Measurements from ENCODE around the gene KDM4B.

KDM4B gene

DNA sequence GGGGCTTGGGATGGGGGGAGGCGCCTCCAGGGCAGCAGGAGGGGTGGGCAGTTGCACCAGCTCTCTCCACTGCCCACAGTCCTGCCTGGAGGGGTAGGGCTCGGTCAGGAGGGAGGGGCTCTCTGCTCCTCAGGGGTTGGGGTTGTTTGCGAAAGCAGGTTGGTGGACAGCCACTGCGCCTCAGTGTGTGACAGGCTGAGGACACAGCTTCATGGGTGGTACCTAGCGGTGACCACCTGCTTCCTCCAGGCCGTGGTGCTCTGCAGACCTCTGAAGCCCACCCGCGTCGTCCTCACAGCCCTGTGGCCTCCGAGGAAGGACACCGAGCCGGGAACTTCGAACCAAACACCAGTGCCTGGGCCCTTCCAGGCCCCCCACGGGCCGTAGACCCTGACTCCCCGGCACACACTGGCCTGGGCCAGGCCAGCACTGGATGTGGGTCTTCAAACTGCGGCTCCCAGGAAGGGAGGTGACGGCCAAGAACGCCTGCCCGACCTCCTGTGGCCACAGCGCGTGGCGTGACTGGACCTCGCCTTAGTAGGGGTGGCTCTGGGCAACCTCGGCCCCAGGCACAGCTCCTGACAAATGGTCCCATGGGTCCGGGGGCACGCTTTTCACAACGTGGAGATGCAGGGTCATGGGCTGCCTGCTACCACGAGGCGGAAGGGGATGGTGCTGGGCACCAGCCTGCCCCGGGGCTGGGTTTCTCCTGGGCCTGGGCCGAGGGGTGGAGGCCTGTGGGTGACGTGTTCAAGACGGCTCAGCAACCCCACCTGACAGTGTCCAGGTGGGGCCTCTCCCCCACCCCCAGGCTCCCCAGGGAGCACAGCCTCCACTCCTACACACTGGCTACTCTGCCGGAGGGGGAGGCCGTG lies 173.2 kb downstream of the KDM4B start:
- DNase-seq: no peak

DNA sequence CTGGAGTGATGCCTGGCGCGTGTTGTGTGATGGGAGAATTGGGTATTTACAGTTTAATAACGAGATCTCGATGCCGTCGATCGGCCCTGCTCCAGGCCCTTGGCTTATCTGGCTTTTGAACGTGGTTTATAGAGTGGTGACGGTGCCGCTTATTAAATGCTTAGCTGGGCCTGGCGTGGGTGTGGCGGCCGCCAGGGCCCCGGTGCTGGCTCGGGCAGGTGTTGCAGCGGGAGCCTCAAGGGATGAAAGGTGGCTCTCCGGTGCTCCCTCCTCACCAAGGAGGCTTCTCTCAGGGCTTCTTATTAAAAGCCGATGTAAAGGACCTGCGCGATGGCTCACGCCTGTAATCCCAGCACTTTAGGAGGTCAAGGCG lies 173.8 kb downstream of the KDM4B start:
- no peak for DNase-seq

DNA sequence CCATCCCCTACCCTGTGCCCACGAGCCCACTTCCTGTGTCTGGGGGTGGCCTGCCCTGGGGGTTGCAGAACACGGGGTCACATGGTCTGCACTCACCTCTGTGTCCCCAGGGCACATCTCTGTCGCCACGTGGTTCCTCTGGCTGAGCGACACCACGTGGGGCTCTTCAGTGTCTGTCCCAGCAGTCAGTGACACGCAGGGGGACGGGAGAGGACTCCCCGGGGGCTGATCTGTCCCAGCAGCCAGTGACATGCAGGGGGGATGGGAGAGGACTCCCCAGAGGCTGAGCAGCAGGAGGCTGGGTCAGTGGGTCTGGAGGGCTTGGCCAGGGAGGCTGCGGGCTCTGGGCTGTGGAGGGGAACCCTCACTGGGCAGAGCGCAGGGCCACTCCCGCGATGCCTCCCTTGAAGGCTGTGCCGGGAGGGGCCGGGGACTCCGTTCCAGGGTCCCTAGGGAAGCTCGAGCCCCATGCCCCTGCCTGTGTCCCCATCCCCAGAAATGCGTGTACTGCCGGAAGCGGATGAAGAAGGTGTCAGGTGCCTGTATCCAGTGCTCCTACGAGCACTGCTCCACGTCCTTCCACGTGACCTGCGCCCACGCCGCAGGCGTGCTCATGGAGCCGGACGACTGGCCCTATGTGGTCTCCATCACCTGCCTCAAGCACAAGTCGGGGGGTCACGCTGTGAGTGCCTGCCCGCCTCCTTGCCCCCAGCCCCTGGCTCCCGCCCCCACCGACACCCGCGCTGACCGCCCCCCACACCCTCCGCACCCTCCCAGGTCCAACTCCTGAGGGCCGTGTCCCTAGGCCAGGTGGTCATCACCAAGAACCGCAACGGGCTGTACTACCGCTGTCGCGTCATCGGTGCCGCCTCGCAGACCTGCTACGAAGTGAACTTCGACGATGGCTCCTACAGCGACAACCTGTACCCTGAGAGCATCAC lies 174.8 kb downstream of the KDM4B start:
- DNase-seq: no peak

DNA sequence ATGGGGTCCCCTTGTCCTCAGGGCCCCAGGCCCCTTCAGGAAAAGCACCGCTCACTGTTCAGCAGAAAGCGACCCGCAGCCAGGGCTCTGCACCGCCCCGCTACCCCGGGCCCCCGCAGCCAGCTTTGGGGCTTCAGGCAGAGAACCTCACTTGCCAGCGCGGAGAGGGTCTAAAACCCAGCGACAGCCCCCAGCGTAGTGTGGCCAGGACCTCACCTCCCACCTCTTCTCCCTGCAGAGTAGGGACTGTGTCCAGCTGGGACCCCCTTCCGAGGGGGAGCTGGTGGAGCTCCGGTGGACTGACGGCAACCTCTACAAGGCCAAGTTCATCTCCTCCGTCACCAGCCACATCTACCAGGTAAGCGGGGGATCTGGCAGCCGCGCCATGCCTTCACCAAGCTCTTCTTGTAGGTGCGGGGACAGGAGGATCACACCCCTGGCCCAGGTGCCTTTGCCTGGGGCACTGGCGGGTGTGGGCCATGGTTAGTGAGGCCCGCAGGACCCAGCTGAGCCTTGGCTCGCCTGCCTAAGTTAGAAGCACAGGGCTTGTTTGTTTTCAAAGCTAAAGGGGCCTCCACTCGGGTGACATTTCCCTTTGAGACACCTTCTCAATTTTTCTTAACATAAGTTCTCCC lies 175.7 kb downstream of the KDM4B start:
- no peak for DNase-seq

DNA sequence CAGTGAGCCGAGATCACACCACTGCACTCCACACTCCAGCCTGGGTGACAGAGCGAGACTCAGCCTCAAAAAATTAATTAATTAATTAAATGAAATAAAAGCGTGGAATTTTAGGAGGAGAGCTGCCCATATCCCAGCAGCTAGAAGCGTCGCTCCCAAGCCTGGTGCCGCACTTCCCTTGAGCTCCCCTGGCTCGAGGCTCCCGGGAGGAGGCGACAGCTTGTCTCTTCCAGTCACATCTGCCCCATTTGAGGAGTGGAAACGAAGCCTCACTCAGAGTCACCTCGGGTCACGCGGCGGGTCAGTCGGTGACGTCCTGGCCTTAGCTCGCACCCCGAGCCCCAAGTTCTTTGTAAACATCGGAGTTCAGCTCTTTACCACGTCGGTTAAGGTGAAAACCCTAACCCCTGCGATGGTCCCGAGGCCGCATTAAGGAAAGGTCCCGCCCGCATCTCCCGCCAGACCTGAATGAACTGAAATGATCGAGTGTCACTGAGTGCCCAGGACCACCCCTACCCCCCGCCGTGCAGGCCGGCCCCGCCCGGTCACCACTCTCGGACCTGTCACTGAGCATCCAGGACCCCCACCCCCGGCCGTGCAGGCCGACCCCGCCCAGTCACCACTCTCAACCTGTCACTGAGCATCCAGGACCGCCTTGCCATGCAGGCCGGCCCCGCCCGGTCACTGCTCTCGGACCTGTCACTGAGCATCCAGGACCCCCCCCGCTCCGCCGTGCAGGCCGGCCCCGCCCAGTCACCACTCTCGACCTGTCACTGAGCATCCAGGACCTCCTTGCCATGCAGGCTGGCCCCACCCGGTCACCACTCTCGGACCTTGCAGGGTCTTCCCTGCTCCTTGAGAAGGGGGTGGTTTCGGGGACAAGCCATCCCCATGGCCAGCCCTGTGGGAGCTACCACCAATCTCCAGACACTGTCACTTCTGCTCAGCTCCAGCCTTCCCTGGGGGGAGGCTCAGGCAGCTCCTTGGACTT lies 176.9 kb downstream of the KDM4B start:
- DNase-seq: no peak

DNA sequence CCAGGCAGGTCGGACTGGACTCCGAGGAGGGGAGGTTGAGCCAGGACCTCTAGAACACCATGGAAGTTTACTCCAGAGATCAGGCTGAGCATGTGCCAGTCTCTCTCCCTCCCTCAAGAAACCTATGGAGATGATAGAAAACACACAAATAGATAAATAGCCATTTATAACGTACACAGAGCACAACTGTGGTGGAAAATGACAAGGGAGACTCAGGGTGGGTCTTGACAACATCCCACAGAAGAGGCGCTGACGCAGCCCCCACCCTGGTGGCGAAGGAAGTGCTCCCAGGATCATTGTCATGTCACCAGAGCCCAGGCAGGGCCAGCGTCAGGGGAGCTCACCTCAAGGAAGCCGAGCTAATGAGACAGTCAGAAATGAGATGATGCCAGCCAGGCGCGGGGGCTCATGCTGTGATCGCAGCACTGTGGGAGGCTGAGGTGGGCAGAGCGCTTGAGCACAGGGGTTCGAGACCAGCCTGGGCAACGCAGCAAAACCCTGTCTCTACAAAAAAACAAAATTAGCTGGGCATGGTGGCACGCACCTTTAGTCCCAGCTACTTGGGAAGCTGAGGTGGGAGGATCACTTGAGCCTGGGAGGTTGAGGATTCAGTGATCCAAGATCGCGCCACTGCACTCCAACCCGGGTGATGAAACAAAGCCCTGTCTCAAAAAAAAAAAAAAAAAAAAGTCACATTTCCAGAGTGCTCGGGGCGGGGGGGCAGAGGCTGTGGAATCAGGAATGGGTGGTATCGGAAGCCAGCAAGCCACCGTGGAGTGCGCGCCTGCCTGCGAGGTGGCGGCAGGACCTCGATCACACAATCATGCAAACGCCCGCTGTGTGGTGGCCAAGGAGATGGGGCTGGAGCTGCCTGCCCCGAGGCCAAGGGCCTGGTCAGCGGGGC lies 178.4 kb downstream of the KDM4B start:
- no peak for DNase-seq

DNA sequence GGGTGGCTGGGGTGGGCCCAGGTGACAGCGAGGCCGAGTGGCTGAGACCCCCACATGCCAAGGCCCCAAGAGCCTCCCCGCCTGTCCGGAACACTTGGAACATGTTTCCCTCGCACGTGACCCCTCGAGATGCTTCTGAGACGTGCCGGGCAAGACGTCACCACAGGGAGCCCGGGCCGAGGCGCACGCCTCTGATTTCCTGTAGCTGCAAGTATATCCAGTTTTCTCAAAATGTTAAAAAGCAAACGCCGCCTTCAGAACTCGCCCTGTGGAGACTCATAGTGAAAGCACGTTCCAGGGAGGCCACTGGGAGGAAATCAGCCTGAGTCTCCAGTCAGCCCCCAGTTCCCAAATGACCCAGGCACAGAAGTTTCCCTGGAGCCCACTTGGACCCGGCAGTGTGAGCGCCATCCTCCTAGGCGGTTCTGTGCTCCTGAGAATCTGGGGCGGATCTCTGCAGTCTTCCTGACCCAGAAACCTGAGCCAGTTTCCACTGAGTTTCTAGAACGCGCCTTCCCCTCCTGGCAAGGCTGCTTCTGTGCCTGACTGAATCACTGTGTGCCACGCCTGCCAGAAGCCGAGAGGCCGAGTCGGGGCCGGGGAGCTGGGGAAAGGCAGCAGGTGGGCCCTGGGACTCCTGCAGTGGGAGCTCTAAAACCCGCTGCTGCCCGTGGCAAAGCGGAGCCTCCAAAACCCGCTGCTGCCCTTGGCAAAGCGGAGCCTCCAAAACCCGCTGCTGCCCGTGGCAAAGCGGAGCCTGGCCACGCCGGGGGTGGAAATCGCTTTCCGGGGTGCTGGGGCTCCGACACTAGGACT lies 179.3 kb downstream of the KDM4B start:
- DNase-seq: no peak

DNA sequence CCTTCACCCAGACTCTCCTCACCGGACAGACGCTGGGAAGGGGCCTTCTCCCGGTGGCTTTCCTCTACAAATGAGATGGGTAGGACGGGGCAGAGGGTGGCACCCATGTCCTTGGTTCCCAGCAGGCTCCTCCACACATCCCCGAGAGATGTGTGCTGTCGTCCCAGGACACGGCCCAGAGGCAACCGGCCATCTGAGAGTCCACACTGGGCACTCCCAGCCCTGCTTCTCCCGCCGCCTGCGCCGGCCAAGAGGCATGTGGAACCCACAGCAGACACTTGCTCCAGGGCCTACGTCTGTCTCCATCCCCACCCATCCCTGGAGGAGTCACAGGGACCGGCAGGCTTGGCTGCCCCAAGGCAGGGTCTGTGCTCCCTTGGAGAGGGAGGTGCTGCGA lies 179.9 kb downstream of the KDM4B start:
- DNase-seq: no peak

DNA sequence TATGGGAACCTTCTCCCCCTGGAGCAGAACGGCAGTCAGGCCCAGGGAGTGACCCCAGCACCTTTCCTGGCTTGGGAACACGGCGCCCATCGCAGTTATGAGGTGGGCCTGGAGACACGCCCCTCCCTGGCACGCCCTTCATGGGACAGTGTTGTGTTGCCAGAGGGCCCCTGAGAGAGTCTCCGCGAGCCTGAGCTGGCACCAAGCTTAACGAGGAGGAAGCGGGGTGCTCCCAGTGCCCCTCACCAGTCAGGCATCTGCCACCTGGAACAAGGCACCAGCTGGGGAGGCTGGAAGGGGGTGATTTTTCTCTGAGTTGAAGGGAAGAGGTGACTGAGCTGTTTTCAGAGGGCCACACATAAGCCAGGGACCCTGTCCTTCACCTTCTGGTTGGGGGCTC lies 180.6 kb downstream of the KDM4B start:
- no peak for DNase-seq

DNA sequence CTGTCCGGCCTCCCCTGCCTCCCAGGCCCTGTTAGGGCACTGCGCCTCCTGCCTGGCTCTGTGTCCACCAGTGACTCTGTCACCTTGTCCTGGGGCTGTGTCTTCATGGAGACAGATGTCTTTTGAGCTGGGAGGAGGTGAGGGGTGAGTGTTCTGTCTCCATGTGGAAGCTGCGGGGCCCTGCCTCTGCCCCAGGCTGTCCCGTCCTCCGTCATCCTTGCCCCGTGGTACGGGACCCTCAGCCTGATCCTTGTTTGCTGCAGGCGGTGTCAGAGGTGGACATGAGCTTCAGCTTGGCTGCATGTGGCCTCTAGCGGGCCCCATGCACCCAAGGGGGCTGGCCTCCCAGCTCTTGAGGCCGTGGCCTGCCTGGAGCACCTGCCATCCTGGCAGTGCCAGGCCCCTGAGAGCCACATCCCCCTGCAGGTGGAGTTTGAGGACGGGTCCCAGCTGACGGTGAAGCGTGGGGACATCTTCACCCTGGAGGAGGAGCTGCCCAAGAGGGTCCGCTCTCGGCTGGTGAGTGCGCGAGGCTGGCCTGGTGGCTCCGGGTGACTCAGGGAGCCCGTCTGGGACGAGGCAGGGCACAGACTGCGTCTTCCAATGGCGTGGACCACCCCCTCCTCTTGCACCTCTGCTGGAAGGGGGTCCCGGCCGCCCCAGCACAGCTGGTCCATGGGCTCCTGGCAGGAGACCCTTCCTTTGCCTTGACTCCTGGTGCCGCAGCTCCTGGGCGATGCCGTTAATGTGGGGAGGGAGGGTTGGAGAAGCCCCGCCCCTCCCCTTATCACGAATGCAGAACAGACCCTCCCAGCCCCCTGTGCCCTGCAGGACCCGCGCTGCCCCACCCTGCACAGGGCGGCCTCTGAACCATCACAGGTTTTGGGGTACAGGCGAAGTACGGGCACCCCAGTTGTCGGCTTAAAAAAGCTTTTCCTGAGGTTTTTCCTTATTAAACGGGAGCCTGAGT lies 181.3 kb downstream of the KDM4B start:
- no peak for DNase-seq

DNA sequence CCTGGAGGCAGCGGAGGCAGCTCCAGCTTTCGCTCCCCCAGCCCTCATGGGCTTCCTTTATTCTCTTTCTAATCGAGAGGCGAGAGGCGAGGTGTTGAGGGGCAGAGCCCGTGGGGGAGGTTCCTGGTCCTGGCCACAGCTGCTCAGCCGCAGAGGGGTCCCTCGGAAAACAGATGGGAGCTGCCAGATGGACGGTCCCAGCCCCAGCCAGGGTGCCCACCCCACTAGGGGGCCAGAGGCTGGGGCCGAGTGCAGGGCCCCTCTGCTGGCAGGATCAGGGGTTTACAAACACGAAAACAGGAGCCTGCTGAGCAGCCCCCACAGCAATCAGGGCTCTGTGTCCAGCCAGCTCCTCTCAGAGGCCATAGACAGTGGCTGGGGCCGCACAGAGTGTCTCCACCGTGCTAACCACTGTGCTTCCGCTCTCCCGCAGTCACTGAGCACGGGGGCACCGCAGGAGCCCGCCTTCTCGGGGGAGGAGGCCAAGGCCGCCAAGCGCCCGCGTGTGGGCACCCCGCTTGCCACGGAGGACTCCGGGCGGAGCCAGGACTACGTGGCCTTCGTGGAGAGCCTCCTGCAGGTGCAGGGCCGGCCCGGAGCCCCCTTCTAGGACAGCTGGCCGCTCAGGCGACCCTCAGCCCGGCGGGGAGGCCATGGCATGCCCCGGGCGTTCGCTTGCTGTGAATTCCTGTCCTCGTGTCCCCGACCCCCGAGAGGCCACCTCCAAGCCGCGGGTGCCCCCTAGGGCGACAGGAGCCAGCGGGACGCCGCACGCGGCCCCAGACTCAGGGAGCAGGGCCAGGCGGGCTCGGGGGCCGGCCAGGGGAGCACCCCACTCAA lies 182.2 kb downstream of the KDM4B start:
- DNase-seq: no peak

DNA sequence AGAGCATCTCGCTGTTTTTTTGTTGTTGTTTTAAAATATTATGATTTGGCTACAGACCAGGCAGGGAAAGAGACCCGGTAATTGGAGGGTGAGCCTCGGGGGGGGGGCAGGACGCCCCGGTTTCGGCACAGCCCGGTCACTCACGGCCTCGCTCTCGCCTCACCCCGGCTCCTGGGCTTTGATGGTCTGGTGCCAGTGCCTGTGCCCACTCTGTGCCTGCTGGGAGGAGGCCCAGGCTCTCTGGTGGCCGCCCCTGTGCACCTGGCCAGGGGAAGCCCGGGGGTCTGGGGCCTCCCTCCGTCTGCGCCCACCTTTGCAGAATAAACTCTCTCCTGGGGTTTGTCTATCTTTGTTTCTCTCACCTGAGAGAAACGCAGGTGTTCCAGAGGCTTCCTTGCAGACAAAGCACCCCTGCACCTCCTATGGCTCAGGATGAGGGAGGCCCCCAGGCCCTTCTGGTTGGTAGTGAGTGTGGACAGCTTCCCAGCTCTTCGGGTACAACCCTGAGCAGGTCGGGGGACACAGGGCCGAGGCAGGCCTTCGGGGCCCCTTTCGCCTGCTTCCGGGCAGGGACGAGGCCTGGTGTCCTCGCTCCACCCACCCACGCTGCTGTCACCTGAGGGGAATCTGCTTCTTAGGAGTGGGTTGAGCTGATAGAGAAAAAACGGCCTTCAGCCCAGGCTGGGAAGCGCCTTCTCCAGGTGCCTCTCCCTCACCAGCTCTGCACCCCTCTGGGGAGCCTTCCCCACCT lies 183.3 kb downstream of the KDM4B start:
- no peak for DNase-seq

DNA sequence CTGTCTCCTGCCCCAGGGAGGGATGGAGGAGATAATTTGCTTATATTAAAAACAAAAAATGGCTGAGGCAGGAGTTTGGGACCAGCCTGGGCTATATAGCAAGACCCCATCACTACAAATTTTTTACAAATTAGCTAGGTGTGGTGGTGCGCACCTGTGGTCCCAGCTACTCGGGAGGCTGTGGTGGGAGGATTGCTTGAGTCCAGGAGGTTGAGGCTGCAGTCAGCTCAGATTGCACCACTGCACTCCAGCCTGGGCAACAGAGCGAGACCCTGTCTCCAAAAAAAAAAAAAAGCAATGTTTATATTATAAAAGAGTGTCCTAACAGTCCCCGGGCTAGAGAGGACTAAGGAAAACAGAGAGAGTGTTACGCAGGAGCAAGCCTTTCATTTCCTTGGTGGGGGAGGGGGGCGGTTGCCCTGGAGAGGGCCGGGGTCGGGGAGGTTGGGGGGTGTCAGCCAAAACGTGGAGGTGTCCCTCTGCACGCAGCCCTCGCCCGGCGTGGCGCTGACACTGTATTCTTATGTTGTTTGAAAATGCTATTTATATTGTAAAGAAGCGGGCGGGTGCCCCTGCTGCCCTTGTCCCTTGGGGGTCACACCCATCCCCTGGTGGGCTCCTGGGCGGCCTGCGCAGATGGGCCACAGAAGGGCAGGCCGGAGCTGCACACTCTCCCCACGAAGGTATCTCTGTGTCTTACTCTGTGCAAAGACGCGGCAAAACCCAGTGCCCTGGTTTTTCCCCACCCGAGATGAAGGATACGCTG lies 184.0 kb downstream of the KDM4B start:
- DNase-seq: no peak

DNA sequence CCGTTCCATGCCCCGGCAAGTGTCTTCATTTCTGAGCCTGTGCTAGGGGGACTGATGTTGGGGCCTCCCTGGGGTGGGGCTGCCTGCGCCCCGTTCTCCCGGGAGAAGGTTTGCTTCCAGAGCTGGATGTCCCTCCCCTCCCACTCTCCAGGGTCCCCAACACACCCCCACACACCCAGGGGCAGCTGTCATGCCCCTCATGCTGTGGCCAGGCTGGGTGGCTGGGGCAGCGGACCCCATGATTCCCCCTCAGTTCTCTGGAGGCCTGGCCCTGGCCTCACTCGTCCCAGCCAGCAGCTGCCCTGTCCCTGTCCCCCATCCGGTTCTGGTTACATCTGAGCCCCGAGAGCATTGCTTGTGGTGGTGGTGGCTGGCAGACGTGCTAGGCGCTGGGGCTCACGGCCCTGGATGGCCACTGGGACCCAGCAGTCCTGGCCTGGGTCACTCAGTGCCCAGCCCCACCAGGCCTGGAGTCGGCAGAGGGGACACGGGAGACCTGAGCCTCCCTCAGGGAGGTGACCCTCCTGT lies 184.8 kb downstream of the KDM4B start:
- no peak for DNase-seq

DNA sequence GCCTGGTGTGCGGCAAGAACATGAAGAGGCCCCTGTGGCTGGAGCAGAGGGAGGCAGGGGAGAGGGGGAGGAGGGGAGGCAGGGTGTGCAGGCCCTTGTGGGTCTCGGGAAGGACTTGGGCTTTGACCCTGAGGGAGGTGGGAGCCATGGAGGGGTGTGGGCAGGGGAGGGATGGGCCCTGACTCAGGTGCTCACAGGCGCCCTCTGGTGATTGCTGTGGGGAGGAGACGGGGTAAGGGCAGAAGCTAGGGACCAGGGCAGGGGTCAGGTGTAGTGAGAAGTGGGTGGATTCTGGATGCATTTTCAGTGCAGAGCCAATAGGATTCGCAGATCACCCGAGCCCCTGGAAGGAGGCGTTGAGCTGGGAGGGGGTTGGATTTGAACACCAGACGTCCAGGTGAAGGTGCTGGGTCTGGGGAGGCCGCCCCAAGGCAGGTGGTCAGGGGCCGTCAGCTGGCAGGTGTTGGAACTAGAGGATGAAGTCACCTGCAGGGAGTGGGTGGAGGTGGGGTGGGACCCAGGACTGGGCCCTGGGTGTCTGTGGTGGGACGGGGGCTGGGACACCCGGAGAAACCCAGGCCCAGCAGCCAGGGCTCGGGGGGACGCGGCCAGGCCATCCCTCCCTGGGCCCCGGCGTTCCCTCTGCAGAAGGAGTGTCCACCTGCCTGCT lies 185.4 kb downstream of the KDM4B start:
- no peak for DNase-seq
